Activated CD8-positive, alpha-beta T cell treated with anti-CD3 and anti-CD28 coated beads, Interleukin-2, amount 10 ng/mL, durations not matched to agents 7 days and 5 days (primary cell): ENCODE results near the gene S100A8. TPM values are rescaled to one million over a fixed set of nuclear protein-coding genes. Genes with fewer than 3 reads are reported as not detected.

Experiments used
- ATAC-seq: fragments of 150-1000 bp; cut with Tn5 transposase; one replicate; pipeline ENCODE4 v1.10.0; 2021; ENCODE audit warnings: moderate library complexity
- CTCF ChIA-PET: fragments of 350-600 bp; sonication (Branson Sonifier 250); formaldehyde crosslinking; loops from one replicate; lab custom pipeline; 2021; ENCODE audit warnings: antibody characterized with exemption; lab: Charles Lee
- POLR2A ChIA-PET: fragments of 350-600 bp; sonication (Branson Sonifier 250); formaldehyde crosslinking; loops from one replicate; lab custom pipeline; 2021; ENCODE audit warnings: antibody characterized with exemption; lab: Charles Lee
- DNase-seq: peaks from one replicate; pipeline ENCODE4 v3.0.0-alpha.2; 2020
- H3K27ac Mint-ChIP-seq: one replicate; pipeline ENCODE4 v1.8.0; 2021; ENCODE audit warnings: mild to moderate bottlenecking, mixed read lengths
- H3K27me3 Mint-ChIP-seq: one replicate; pipeline ENCODE4 v1.8.0; 2021; ENCODE audit warnings: low read depth, mixed read lengths
- H3K36me3 Mint-ChIP-seq: one replicate; pipeline ENCODE4 v1.8.0; 2021; ENCODE audit warnings: low read depth, mixed read lengths
- H3K4me1 Mint-ChIP-seq: one replicate; pipeline ENCODE4 v1.8.0; 2021; ENCODE audit warnings: low read depth, mixed read lengths
- H3K4me3 Mint-ChIP-seq: one replicate; pipeline ENCODE4 v1.8.0; 2021; ENCODE audit warnings: mild to moderate bottlenecking, mixed read lengths
- H3K9me3 Mint-ChIP-seq: one replicate; pipeline ENCODE4 v1.8.0; 2022; ENCODE audit warnings: mixed read lengths; ENCODE audit not compliant: insufficient read depth
- total RNA-seq, 2 experiments: library from RNA; stranded (reverse); gene quantifications; one replicate each; pipeline ENCODE4 v1.2.3, GENCODE V29; 2021

The S100A8 gene
- total RNA-seq, 2 experiments from 2014 or later = not detected

DNA sequence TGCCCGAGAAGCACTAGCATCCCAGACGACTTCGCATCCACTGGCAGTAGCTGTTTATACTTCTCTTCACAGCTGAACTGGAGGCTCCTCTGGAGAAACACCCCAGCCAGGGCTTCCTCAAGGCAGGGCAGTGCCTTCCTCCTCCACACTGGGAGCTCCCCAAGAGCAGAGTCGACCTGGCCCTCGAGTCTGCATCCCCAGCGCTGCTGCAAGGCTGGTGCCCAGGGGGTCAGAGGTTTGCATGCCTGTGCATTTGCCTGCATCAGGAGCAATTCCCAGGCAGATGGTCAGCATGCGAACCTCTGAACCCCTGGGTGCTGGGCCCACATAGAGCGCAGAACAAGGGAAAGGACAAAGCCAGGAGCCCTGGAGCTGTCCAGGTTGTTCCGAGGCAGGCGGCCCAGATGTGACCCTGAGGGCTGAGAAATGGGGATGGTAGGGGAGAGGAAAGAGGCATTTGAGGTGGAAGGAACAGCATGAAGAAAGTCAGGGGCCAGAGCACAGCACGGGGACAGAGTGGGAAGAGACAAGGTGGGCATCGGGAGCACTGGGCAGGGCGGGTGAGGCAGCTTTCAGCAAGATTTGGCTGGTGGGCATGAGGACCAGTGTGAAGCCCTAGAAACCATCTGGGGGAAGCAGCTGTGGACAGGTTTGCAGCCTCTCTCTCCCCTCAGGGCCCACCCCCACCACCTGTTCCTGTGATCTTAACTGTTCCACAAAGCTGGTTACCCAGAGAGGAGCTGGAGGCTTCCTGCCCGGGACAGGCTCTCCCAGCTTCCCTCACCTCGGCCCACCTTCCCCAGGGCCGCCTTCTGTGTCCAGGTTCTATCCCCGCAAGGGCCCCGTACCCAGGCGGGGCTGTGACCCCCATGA is 6.4 kb upstream of the S100A8 start:
- ATAC-seq (no peak), DNase-seq (no peak)
- CTCF ChIA-PET = no interaction called here
- POLR2A ChIA-PET = no interaction called here
- no peaks in the 10 kb centered on the region for H3K4me1 Mint-ChIP-seq
- H3K9me3 Mint-ChIP-seq = no peaks in the 10 kb centered on the region
- H3K36me3 Mint-ChIP-seq = no peaks in the 10 kb centered on the region
- H3K4me3 Mint-ChIP-seq = no peak overlapping the region
- peaks cover 2% of the 10 kb centered on the region for H3K27me3 Mint-ChIP-seq
- H3K27ac Mint-ChIP-seq = no peak overlapping the region

DNA sequence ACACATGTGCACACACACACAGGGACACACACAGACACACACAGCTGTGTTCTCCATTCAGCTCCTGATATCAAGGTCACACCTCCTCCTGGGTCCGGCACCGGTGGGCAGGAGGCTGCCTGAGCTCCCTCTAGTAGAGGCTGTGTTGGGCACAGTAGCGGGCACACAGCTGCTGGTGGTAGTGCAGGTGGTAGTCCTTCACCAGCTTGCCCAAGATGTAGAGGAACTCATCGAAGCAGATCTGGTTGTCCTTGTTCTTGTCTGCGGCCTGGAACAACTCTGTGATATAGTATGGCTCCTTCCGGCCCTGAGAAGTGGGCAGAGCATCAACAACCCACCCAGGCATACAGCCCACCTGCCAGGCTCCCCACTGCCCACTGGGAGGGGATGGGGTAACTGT is 5.6 kb upstream of the S100A8 start:
- Mint-ChIP-seq H3K9me3 (no peaks in the 10 kb centered on the region), H3K36me3 (no peaks in the 10 kb centered on the region), H3K27ac (no peak overlapping the region), H3K4me3 (no peak overlapping the region), H3K4me1 (no peaks in the 10 kb centered on the region), H3K27me3 (peaks cover 3% of the 10 kb centered on the region)
- no peak for DNase-seq
- ChIA-PET CTCF (no interaction called here), POLR2A (no interaction called here)
- no peak for ATAC-seq

DNA sequence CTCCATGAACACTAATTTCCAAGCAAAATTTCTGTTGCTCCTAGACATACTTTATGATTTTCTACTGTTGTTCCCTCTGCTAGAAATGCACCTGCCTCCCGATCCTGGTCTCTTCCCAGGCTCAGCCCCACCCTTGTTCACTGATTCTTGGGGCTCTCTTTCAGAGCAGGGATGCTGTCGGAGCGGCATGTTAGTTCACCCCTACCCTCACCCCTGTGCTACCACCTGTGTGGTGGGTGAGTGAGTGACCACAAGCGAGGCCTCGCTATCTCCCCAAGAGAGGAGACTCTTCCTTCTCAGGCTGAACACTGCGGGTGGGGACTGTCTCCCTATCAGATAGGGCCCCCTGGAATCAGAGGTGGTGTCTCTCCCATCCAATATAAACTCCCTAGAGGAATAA is 4.9 kb upstream of the S100A8 start:
- no peaks in the 10 kb centered on the region for H3K9me3 Mint-ChIP-seq
- DNase-seq = no peak
- ChIA-PET CTCF (interaction anchor here (0.7 kb wide), 1 partner anchor 44 kb away, joined by 3 read pairs; no protein-coding TSS in a partner anchor), POLR2A (no interaction called here)
- no peaks in the 10 kb centered on the region for H3K36me3 Mint-ChIP-seq
- peaks cover 5% of the 10 kb centered on the region for H3K27me3 Mint-ChIP-seq
- ATAC-seq = no peak
- H3K27ac Mint-ChIP-seq = no peak overlapping the region
- H3K4me3 Mint-ChIP-seq = no peak overlapping the region
- H3K4me1 Mint-ChIP-seq = no peaks in the 10 kb centered on the region

DNA sequence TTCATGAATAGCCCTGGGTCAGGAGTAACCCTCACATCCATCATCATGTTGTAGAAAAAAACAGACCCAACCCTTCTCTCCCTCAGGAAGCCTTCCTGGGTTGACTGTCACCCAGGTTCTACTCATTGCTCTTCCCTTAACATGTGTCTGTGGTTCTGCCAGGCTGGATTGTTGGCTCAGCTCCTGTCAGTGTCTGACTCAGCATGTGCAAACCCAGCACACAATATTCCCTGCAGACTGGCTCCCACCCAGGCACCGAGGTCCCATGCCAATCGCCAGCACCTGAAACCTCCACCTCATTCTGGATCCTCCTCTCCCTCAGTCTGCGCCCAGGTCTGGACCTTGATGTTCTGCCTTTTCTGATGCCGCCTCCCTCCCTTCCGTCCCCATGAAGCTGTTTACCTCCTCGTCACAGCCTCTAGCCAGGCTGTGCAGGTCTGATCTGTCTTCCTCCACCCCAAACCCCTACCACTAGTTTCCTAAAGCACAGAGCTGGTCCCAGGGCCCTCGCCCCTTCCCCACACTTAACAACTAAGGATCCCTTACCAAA is 4.3 kb upstream of the S100A8 start:
- H3K27me3 Mint-ChIP-seq = peaks cover 5% of the 10 kb centered on the region
- no peak overlapping the region for H3K4me3 Mint-ChIP-seq
- H3K36me3 Mint-ChIP-seq = no peaks in the 10 kb centered on the region
- no peaks in the 10 kb centered on the region for H3K4me1 Mint-ChIP-seq
- POLR2A ChIA-PET = no interaction called here
- ATAC-seq (no peak), DNase-seq (no peak)
- no peak overlapping the region for H3K27ac Mint-ChIP-seq
- CTCF ChIA-PET = interaction anchor here (0.7 kb wide), 1 partner anchor 43 kb away, joined by 3 read pairs; no protein-coding TSS in a partner anchor
- H3K9me3 Mint-ChIP-seq = no peaks in the 10 kb centered on the region

DNA sequence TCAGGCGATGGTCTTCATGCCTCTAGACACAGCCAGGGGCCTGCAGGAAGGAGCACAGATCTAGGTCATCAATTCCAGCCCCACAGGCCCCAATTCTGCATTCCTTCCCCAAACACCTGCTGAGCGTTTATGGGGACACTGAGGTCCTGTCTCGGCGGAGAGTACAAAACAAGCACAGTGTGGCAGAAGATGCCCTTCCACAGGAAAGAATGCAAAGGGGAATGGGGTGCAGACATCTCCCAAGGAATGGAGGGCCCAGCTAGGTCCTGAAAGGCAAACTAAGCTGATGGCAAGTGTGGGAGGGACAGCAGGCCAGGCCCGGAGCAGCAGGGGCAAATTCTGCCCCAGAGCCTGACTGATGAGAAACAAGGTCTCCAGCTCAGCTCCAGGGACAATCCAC is 3.5 kb upstream of the S100A8 start:
- Mint-ChIP-seq H3K27me3 (peaks cover 8% of the 10 kb centered on the region), H3K9me3 (no peaks in the 10 kb centered on the region), H3K4me1 (no peaks in the 10 kb centered on the region), H3K27ac (no peak overlapping the region), H3K36me3 (no peaks in the 10 kb centered on the region), H3K4me3 (no peak overlapping the region)
- CTCF ChIA-PET = no interaction called here
- no peak for DNase-seq
- no peak for ATAC-seq
- POLR2A ChIA-PET = interaction anchor here (0.6 kb wide), 1 partner anchor 19 kb away, joined by 3 read pairs; the partner anchor contains the start of gene S100A12

DNA sequence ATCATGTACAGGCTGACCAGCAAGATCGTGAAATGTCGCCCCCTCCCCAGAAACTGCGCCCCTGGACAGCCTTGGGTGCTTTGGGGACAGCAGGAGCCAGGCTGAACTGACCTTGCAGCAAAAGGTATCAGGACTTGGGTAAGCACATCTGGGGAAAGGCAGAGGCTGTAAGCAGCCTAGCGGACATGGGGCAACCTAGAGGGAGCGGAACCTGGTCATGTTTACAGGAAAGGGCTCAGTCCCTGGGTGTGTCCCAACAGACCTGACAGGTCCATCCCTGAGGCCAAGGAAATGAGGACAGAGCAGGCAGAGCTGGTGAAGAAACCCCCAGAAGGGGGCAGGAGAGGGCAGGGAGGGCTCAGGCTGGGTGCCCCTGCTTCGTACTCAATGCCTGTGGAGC is 3.1 kb upstream of the S100A8 start:
- ChIA-PET POLR2A (interaction anchor here (0.6 kb wide), 1 partner anchor 18 kb away, joined by 3 read pairs; the partner anchor contains the start of gene S100A12), CTCF (no interaction called here)
- Mint-ChIP-seq H3K4me3 (no peak overlapping the region), H3K27ac (no peak overlapping the region), H3K27me3 (peaks cover 9% of the 10 kb centered on the region), H3K36me3 (no peaks in the 10 kb centered on the region), H3K9me3 (no peaks in the 10 kb centered on the region), H3K4me1 (no peaks in the 10 kb centered on the region)
- DNase-seq (no peak), ATAC-seq (no peak)

DNA sequence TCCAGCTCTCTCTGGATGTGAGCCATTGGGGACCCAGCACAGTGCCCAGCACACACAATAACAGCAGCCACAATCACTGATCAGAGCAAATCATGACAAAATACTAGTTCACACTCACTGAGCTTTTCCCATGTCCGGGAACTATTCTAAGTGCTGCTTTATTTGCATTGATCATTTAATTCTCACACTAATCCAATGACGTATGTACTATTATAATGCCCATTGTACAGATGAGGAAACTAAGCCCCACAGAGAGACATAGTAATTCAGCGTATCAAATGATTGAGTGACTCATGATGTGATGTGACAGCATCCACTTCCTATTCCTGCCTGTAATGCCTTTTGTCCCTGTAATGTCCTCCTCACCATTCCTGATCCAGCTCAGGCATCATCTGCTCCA is 1.9 kb upstream of the S100A8 start:
- Mint-ChIP-seq H3K36me3 (no peaks in the 10 kb centered on the region), H3K27ac (no peak overlapping the region), H3K4me1 (no peaks in the 10 kb centered on the region), H3K27me3 (peaks cover 9% of the 10 kb centered on the region), H3K9me3 (no peaks in the 10 kb centered on the region), H3K4me3 (no peak overlapping the region)
- ChIA-PET CTCF (no interaction called here), POLR2A (no interaction called here)
- ATAC-seq (no peak), DNase-seq (no peak)

DNA sequence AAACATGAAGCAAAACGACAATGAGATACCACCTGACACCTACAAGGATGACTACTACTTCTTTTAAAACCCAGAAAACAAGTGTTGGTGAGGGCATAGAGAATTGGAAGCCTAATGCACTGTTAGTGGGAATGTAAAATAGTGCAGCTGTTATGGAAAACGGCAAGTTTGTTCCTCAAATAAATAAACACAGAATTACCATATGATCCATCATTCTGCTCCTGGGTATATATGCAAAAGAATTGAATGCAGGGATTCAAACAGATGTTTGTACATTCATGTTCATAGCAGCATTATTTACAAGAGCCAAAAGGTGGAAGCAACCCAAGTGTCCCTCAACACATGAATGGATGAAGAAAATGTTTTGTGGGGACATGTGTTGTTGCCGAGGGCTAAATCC is 1.4 kb upstream of the S100A8 start:
- Mint-ChIP-seq H3K27ac (no peak overlapping the region), H3K9me3 (no peaks in the 10 kb centered on the region), H3K4me1 (no peaks in the 10 kb centered on the region), H3K4me3 (no peak overlapping the region), H3K36me3 (no peaks in the 10 kb centered on the region), H3K27me3 (peaks cover 9% of the 10 kb centered on the region)
- DNase-seq = no peak
- CTCF ChIA-PET = no interaction called here
- POLR2A ChIA-PET = no interaction called here
- no peak for ATAC-seq

DNA sequence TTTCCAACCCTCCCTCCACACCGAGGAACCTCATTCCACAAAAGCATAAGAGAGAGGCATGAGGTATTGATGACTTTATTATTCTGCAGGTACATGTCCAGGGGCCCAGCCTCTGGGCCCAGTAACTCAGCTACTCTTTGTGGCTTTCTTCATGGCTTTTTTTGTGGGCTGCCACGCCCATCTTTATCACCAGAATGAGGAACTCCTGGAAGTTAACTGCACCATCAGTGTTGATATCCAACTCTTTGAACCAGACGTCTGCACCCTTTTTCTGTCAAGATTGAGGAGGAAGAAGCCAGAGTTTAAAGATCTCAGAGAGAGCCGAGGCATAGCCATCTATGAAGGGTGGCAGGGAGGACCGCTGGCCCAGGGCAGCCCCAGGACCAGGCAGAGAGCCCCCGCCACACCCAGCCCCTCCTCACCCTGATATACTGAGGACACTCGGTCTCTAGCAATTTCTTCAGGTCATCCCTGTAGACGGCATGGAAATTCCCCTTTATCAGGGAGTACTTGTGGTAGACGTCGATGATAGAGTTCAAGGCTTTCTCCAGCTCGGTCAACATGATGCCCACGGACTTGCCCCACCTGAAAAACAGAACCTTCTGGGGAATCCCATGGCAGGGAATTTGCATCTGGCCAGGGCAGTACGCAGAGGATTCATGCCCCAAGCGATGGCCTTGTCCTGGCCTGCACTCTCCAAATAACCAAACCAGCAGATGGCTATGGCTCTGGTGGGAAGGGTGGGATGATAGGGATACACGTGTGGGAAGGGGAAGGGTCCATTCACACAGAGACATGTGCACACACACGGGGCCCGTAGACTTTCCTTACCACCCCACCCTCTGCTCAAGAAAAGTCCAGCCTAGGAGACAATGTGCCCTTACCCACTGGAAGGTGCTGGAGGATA is 647 bp downstream of the S100A8 start:
- Mint-ChIP-seq H3K27me3 (peaks cover 9% of the 10 kb centered on the region), H3K4me1 (peaks cover 2% of the 10 kb centered on the region)
- POLR2A ChIA-PET = no interaction called here

DNA sequence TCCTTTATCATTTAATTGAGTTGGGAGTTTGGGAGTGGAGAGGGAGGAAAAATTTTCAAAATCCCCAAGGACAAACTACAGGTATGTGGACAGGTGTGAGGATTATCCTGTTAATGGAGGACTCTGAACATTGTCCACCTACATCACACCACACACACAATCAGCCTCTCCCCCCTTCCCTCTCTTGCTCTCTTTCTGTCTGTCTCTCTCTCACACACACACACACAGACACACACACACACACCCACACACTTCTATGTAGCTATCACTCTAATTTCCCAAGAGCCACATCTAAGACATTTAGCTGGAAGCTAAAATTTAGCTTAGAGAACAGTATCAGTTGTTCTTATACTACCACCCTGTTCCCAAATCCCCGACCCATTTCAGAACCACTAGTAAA is 1.5 kb downstream of the S100A8 start:
- POLR2A ChIA-PET = no interaction called here
- Mint-ChIP-seq H3K36me3 (no peaks in the 10 kb centered on the region), H3K4me3 (no peak overlapping the region), H3K27me3 (peaks cover 9% of the 10 kb centered on the region), H3K27ac (no peak overlapping the region), H3K4me1 (peaks cover 2% of the 10 kb centered on the region), H3K9me3 (no peaks in the 10 kb centered on the region)
- DNase-seq = no peak
- CTCF ChIA-PET = no interaction called here
- no peak for ATAC-seq

More for the DNA sequence above, 647 bp downstream of the S100A8 start:
- DNase-seq = no peak
- Mint-ChIP-seq H3K9me3 (no peaks in the 10 kb centered on the region), H3K4me3 (no peak overlapping the region), H3K36me3 (no peaks in the 10 kb centered on the region), H3K27ac (no peak overlapping the region)
- no peak for ATAC-seq
- CTCF ChIA-PET = no interaction called here

DNA sequence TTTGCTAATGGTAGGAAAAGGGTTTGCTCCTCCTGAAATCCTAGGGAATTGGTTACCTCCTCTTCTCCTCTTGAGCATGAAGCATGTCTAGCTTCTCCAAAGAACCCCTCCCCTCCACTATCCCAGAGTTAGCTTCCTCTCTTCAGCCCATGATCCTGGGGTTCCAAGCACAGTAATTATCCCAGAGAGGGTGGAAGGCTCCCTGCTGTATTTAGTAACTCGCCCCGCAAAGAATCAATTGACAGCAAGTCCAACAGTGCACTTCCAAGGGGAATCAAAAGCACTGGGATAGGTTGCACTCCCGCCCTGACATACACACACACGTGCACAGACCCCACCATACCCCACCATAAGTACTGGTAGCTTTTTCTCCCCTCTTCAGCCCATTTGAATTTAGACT is 3.1 kb downstream of the S100A8 start:
- Mint-ChIP-seq H3K4me3 (no peak overlapping the region), H3K4me1 (peaks cover 2% of the 10 kb centered on the region), H3K9me3 (no peaks in the 10 kb centered on the region), H3K27me3 (peaks cover 9% of the 10 kb centered on the region), H3K36me3 (no peaks in the 10 kb centered on the region), H3K27ac (no peak overlapping the region)
- ChIA-PET POLR2A (no interaction called here), CTCF (no interaction called here)
- ATAC-seq = no peak
- DNase-seq = no peak

DNA sequence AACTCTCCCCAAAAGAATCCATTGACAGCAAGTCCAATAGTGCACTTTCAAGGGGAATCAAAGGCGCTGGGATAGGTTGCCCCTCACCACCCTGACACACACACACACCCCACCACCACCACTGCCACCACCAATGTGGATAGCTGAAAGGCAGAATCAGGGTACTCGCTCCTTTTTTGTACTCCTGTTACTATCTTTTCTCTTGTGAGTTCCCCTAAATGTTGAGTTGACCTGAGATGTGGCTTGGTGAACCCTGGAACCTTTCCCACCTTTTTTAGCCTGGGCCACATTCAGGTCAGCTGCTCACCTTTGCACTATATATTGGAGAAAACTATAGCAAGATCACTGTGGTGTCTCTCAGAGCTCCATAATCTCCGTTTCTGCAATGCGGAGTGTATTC is 3.9 kb downstream of the S100A8 start:
- Mint-ChIP-seq H3K27ac (no peak overlapping the region), H3K36me3 (no peaks in the 10 kb centered on the region), H3K27me3 (peaks cover 13% of the 10 kb centered on the region), H3K9me3 (no peaks in the 10 kb centered on the region), H3K4me3 (no peak overlapping the region), H3K4me1 (peaks cover 2% of the 10 kb centered on the region)
- DNase-seq (no peak), ATAC-seq (no peak)
- ChIA-PET POLR2A (no interaction called here), CTCF (no interaction called here)
